Spleen (tissue), 11 donors: ENCODE data around the gene GSTP1. TPM values are rescaled to one million over a fixed set of nuclear protein-coding genes. Genes with fewer than 3 reads are reported as not detected.
"Not testable (repeated sequence)": the region's sequence is repeated elsewhere in the genome, so short reads cannot be mapped to it uniquely, and the experiment has no call there.

ENCODE experiments used
- DNase-seq: peaks from one replicate; pipeline ENCODE4 v3.0.0-alpha.2; 2020
- H3K27ac ChIP-seq, 8 donors: fragments of 200-600 bp; sonication (generic) in 7 of 8; 1 replicate in 4 of 8; 2 replicates in 4 of 8; pipeline versions ENCODE4 v1.5.0 to v1.8.0; 2016 to 2021; ENCODE audit warnings: inconsistent platforms in 4 of 8, mild to moderate bottlenecking in 4 of 8, moderate library complexity in 1 of 8
- H3K27me3 ChIP-seq, 7 donors: fragments of 200-600 bp; sonication (generic) in 6 of 7; replicated peaks in 1 of 7; 1 replicate in 4 of 7; 2 replicates in 3 of 7; pipeline versions ENCODE4 v1.5.0 to v1.8.0; 2016 to 2021; ENCODE audit warnings: inconsistent platforms in 3 of 7, mild to moderate bottlenecking in 1 of 7
- H3K36me3 ChIP-seq, 6 donors: fragments of 200-600 bp; sonication (generic) in 5 of 6; 1 replicate in 4 of 6; 2 replicates in 2 of 6; pipeline versions ENCODE4 v1.5.0 to v1.8.0; 2016 to 2021; ENCODE audit warnings: inconsistent platforms in 2 of 6
- H3K4me1 ChIP-seq, 6 donors: fragments of 200-600 bp; sonication (generic) in 5 of 6; 1 replicate in 3 of 6; 2 replicates in 3 of 6; pipeline versions ENCODE4 v1.5.0 to v1.8.0; 2016 to 2021; ENCODE audit warnings: inconsistent platforms in 3 of 6
- H3K4me3 ChIP-seq, 8 donors: fragments of 200-600 bp; sonication (generic) in 7 of 8; 1 replicate in 4 of 8; 2 replicates in 4 of 8; pipeline versions ENCODE4 v1.5.0 to v1.8.0; 2016 to 2021; ENCODE audit warnings: inconsistent platforms in 4 of 8, mild to moderate bottlenecking in 4 of 8, moderate library complexity in 2 of 8
- H3K9me3 ChIP-seq, 8 donors: fragments of 200-600 bp; sonication (generic) in 7 of 8; 1 replicate in 4 of 8; 2 replicates in 4 of 8; pipeline versions ENCODE4 v1.5.0 to v1.8.0; 2016 to 2021; ENCODE audit warnings: inconsistent platforms in 4 of 8
- CTCF ChIP-seq, 11 experiments: fragments of 200-600 bp in 7 of 11; fragments of 450-650 bp in 4 of 11; sonication (generic) in 4 of 11; IDR thresholded peaks in 8 of 11; conservative IDR thresholded peaks in 3 of 11; 1 replicate in 7 of 11; 2 replicates in 4 of 11; pipeline versions ENCODE4 v1.4.0 to v1.8.0; 2016 to 2021; ENCODE audit warnings: antibody characterized with exemption in 11 of 11, inconsistent platforms in 4 of 11, mild to moderate bottlenecking in 1 of 11
- POLR2A ChIP-seq, 3 donors: fragments of 450-650 bp; IDR thresholded peaks; one replicate each; pipeline ENCODE4 v1.5.1; 2017; ENCODE audit warnings: antibody characterized with exemption in 3 of 3, mild to moderate bottlenecking in 1 of 3
- POLR2AphosphoS5 ChIP-seq, 3 donors: sonication (generic); formaldehyde crosslinking; IDR thresholded peaks; one replicate each; pipeline ENCODE4 v1.5.1; 2017; ENCODE audit warnings: antibody characterized with exemption in 3 of 3
- WGBS, 5 donors: extraction: QIAGEN DNeasy Blood & Tissue Kit in 3 of 5; methylation state at CpG; one replicate each; pipeline versions ENCODE4 v1.1.5 to v1.1.7; 2013 to 2018; 5-methylcytosine and 5-hydroxymethylcytosine counted together
- intact Hi-C: fragments of 100-400 bp; cut with DNase I; formaldehyde crosslinking; loops from one replicate; pipeline ENCODE4 v1.15.0; 2023; ENCODE audit warnings: low total_unique reads
- polyA plus RNA-seq, 3 donors: library from polyadenylated mRNA; stranded (reverse); fragments of 200-250 nt; gene quantifications; one replicate each; pipeline ENCODE4 v1.2.1, GENCODE V29; 2013
- total RNA-seq, 7 donors: library from RNA; depleted of rRNA in 3 of 7; stranded (reverse); fragments of >200 nt in 3 of 7; fragmentation: NEBNext Ultra II Directional in 4 of 7; extraction: Animal tissue kit (Norgen Biotek cat#: 25700) in 4 of 7; gene quantifications; one replicate each; pipeline versions ENCODE4 v1.1.0 to v1.2.1, GENCODE V29; 2016 to 2021
- donor health status: healthy with polysubstance abuse.
- donor health status: DM: no; HTN: no; CAD: no; lungs with moderate emphysema.
- donor health status: DM: no; HTN: no; CAD: no.
- donor health status: Bipolar disorder and iron deficiency.
- donor health status: healthy.
- donor health status: DM: no; HTN: no; CAD: no.
- donor health status: DM: yes; HTN: yes; CAD: no.

The GSTP1 gene
- total and polyA plus RNA-seq, 10 donors, result 211 to 399 (median 296) TPM

GRCh38 chr11:67562963-67563704, 20.5 kb upstream of the GSTP1 start:
- Histone ChIP-seq H3K27me3 (peaks cover 0 to 11% (median 0%) of the 10 kb centered on the region in 7 donors), H3K9me3 (no peaks in the 10 kb centered on the region), H3K27ac (no peak overlapping the region), H3K36me3 (no peaks in the 10 kb centered on the region), H3K4me3 (no peak overlapping the region), H3K4me1 (peaks cover 0 to 13% (median 3%) of the 10 kb centered on the region in 6 donors)
- DNase-seq, result no peak
- intact Hi-C loops, result no loop called here
- no peak for TF ChIP-seq POLR2AphosphoS5 (IDR thresholded peaks at IDR 0.05)
- no peak for TF ChIP-seq CTCF (IDR thresholded peaks at IDR 0.05 in 8 of 11, conservative IDR thresholded peaks at IDR 0.05 in 3 of 11)
- TF ChIP-seq POLR2A (IDR thresholded peaks at IDR 0.05), result no peak
- whole genome bisulfite sequencing, 5 donors, result 76 to 87% (median 83%) methylated on average over 10 of the region's 10 CpGs

GRCh38 chr11:67563705-67564114, 19.9 kb upstream of the GSTP1 start:
- intact Hi-C loops, H3K27ac ChIP-seq, H3K4me3 ChIP-seq, H3K36me3 ChIP-seq, H3K9me3 ChIP-seq, DNase-seq: not testable (repeated sequence)
- WGBS, 5 donors, result 64 to 82% (median 75%) methylated on average over 11 of the region's 11 CpGs
- H3K27me3 ChIP-seq, result peaks cover 0 to 11% (median 0%) of the 10 kb centered on the region in 7 donors
- H3K4me1 ChIP-seq, result peaks cover 0 to 13% (median 1%) of the 10 kb centered on the region in 6 donors

- intact Hi-C loops, result no loop called here
- Histone ChIP-seq H3K27ac (no peak overlapping the region), H3K36me3 (no peaks in the 10 kb centered on the region), H3K4me3 (no peak overlapping the region), H3K4me1 (peaks cover 0 to 13% (median 1%) of the 10 kb centered on the region in 6 donors), H3K27me3 (peaks cover 0 to 11% (median 0%) of the 10 kb centered on the region in 7 donors), H3K9me3 (no peaks in the 10 kb centered on the region)
- no peak for TF ChIP-seq CTCF (IDR thresholded peaks at IDR 0.05 in 8 of 11, conservative IDR thresholded peaks at IDR 0.05 in 3 of 11)
- no peak for DNase-seq
- 87 to 92% (median 89%) methylated on average over 4 of the region's 4 CpGs for WGBS, 5 donors
Observed at GRCh38 chr11:67564230-67564629, 19.4 kb upstream of the GSTP1 start.

- intact Hi-C loops, result no loop called here
Observed at GRCh38 chr11:67571443-67571842, 12.2 kb upstream of the GSTP1 start.

More at GRCh38 chr11:67571443-67571842, 12.2 kb upstream of the GSTP1 start:
- Histone ChIP-seq H3K36me3 (no peaks in the 10 kb centered on the region), H3K9me3 (no peaks in the 10 kb centered on the region), H3K4me1 (peaks cover 0 to 5% (median 0%) of the 10 kb centered on the region in 6 donors), H3K27ac (no peak overlapping the region), H3K4me3 (no peak overlapping the region), H3K27me3 (peaks cover 0 to 30% (median 0%) of the 10 kb centered on the region in 7 donors)
- no peak for DNase-seq
- no peak for TF ChIP-seq POLR2AphosphoS5 (IDR thresholded peaks at IDR 0.05)
- TF ChIP-seq POLR2A (IDR thresholded peaks at IDR 0.05), result no peak
- no peak for TF ChIP-seq CTCF (IDR thresholded peaks at IDR 0.05 in 8 of 11, conservative IDR thresholded peaks at IDR 0.05 in 3 of 11)
- WGBS, 5 donors, result 54 to 86% (median 80%) methylated on average over 6 of the region's 6 CpGs
